Measurements from ENCODE around the gene PLBD2.

PLBD2 gene, protein sequence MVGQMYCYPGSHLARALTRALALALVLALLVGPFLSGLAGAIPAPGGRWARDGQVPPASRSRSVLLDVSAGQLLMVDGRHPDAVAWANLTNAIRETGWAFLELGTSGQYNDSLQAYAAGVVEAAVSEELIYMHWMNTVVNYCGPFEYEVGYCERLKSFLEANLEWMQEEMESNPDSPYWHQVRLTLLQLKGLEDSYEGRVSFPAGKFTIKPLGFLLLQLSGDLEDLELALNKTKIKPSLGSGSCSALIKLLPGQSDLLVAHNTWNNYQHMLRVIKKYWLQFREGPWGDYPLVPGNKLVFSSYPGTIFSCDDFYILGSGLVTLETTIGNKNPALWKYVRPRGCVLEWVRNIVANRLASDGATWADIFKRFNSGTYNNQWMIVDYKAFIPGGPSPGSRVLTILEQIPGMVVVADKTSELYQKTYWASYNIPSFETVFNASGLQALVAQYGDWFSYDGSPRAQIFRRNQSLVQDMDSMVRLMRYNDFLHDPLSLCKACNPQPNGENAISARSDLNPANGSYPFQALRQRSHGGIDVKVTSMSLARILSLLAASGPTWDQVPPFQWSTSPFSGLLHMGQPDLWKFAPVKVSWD

DNA sequence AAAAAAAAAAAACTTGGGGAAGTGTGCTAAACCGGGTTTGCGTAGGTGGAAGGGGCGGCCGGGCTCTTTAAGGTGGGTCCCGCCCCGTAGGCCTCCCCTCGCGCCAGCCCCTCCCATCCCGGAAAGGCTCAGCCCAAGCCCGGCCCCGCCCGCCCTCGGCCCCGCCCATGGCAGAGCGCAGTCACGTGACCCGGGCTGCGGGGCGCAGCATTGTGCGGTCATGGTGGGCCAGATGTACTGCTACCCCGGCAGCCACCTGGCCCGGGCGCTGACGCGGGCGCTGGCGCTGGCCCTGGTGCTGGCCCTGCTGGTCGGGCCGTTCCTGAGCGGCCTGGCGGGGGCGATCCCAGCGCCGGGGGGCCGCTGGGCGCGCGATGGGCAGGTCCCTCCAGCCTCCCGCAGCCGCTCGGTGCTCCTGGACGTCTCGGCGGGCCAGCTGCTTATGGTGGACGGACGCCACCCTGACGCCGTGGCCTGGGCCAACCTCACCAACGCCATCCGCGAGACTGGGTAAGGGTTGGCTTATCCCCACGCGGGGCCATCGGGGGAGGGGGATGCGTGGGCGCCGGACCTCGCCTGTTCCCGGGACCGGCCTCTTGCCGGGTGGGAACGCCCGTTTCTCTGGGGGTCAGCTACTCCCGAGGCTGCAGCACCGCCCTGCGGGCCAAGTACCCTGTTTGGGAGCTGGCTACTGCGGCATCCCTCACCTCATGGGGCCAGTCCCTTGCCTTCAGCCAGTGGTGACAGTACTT is at the start of gene PLBD2:
Gene PLBD2 (plus strand): TSS at position 207 of the 752 bp plus-strand sequence. CDS start 14 bp downstream, at position 221.
- DNase-seq: peak; percentile 94

DNA sequence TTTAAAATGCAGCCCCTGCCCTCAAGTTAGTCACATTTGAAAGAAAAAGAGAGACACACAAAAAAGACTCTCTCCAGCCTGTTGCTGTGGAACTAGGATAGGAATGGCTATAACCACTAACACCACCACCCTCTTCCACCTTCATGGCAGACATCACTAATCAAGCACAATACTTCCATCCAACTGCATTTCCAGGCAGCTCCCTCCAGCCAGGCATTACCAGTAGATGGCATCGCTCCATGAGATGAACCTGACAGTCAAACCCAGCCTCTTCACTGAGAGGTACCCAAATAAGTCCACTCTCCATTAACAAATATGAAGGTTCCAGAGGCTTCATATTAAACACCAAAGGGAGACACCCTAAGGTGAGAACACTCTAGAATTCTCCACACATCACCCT is 47.9 kb upstream of the PLBD2 start:
- DNase-seq: no peak

DNA sequence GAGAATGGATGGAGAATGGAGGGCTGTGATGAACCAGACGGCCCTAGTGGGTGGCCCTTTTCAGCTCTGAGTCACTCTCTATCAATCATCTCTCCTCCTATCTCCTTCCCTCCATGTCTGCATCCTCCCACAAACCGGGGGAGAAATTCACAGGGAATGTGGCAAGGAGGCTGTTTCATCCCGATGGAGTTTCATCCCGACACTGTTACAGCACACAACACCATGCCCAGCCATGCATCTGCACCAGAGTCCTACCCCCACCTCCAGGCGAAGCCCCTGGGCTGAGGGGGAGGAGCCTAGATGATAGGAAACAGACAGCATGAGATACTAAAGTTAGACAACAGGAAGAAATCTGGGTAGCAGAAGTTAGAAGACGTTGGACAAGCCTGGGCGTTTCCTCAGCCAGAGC is 44.3 kb upstream of the PLBD2 start:
- no peak for DNase-seq

DNA sequence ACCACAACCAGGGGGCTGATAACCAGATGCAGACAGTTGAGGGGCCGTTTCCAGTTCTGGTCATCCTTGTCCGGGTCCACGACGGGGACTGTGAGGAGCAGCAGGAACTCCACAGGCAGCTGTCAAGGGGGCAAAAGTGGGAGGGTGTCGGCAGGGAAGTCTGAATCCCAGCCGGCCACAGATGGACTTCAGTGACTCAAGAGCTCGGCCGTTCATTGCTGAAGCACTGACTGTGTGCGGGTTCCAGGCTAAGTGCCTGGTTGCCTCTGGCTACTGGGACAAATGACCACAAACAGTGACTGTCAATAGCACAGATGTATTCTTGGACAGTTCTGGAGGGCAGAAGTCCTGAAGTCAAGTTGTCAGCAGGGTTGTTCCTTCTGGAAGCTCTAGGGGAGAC is 43.0 kb upstream of the PLBD2 start:
- no peak for DNase-seq

DNA sequence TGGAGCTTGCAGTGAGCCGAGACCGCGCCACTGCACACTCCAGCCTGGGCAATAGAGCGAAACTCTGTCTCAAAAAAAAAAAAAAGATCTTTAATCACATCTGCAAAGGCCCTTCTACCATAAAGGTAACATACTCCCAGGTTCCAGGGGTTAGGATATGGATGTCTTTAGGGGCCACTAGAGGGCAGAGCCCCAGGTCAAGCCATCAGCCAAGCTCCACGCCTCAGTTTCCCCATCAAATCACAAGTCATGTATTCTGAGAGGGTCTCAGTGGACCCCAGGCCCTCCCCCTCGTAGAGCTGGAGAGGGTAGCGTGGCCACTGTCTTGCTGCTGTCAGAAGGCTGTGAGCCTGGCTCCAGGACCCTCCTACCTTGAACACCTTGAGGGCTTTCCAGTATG is 42.2 kb upstream of the PLBD2 start:
- DNase-seq: no peak

DNA sequence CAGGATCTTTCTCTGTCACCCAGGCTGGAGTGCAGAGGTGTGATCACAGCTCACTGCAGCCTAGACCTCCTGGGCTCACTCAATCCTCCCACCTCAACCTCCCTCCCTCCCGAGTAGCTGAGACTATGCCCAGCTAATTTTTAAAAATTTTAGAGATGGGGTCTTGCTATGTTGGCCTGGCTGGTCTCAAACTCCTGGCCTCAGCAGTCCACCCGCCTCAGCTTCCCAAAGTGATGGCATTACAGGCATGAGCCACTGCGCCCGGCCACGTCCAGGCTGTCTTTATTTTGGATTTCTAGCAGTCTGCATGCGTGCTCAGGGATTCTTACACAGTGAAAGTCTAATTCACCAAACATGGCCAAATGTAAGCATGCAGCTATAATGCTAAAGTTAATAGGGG is 41.3 kb upstream of the PLBD2 start:
- DNase-seq: no peak

DNA sequence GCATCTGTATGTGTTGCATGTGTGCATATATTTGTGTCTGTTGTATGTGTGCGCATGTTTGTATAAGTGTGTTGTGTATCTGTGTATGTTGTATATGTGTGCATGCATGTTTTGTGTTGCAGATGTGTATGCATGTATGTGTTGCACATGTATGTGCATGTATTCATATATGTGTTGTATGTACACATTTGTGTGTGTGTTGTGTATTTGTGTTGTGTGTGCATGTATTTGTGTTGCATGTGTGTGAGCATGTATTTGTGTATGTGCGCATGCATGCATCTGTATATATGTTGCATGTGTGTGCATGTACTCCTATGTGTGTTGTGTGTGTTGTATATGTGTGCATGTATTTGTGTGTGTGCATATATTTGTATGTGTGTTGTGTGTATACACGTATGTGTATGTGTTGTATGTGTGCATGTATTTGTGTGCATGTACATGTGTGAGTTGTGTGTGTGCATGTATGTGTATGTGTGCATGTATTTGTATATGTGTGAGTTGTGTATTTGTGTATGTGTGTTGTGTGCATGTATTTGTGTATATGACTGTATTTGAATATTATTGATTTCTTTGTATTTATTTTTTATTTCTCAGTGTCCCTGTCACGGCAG is 40.2 kb upstream of the PLBD2 start:
- no peak for DNase-seq

DNA sequence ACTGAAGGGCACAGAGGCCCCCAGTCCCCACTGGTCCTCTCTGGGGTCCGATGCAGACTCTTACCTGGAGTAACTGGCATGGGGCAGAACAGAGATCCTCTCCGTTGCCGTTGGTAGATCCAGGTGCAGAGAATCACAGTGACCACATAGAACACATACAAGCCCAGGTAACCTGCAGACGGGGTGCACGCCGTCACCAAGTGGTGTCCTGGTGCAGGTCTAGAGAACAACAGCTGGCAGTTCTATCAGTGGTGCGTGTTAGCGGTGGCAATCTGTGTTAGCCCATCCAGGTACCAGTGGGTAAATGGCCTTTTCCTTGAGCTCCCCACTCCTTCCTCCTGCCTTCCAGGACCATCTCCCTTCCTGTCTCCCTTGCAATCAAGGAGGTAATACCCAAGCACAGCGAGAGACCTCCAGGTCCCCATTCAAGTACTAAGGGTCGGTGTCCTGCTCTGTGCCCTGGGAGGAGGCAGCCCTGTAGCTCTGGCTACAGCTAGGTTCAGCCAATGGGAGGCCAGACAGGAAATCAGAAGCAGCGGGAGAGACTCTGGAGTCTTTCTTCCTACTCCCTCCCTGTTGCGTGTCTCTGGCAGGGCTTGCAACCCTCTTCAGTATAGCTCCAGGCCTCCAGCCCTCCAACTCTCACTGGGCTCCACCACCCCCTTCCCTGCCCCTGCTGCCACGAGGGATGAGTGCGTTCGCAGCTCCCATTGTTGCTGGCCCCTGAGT is 39.3 kb upstream of the PLBD2 start:
- no peak for DNase-seq

DNA sequence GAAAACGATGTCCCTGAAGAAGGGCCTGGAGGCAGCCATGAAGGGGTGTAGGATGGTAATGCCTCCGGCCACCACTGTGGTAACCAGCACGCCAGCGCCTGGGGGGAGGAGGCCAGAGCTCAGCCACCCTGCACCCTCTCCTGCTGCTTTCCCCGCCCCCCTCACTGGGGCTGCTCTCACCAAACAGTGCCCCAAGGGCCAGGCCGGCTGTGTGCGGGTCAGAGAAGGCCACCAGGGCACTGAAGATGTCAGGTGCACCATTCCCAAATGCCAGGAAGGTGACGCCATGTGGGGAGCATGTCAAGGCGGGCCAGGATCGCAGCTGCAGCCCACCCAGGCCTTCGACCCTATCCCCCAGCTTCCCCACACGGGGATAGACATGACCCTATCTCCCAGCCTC is 38.0 kb upstream of the PLBD2 start:
- no peak for DNase-seq

DNA sequence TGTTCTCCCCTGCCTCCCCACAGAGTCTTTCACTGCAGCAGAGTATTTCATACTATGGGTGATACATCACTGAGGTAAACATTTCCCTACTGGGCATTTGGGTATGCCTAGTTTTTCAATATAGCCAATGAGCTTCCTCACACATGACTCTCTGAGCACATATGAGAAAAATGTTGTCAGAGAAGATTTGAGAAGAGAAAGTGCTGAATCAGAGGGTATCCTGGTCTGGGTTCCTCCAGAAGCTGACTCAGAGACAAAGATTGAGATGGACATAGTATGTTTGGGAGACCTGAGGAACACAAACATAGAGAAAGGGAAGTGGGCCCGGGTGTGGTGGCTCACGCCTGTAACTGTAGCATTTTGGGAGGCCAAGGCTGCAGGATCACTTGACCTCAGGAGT is 36.0 kb upstream of the PLBD2 start:
- no peak for DNase-seq

DNA sequence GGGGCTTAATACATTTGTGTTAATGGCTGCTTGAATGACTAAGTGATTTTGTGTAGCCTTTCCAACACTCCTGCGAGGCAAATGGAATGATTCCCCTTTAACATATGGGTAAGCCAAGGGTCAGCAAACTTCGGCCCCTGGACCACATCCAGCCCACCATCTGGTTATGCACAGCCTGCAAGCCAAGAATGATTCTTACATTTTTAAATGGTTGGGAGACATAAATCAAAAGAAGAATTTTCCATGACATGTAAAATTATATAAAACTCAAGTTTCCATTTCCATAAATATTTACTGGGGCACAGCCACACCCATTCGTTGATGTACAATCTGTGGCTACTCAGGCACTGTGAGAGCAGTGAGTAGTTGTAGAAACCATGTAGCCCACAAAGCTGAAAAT is 32.5 kb upstream of the PLBD2 start:
- DNase-seq: no peak

DNA sequence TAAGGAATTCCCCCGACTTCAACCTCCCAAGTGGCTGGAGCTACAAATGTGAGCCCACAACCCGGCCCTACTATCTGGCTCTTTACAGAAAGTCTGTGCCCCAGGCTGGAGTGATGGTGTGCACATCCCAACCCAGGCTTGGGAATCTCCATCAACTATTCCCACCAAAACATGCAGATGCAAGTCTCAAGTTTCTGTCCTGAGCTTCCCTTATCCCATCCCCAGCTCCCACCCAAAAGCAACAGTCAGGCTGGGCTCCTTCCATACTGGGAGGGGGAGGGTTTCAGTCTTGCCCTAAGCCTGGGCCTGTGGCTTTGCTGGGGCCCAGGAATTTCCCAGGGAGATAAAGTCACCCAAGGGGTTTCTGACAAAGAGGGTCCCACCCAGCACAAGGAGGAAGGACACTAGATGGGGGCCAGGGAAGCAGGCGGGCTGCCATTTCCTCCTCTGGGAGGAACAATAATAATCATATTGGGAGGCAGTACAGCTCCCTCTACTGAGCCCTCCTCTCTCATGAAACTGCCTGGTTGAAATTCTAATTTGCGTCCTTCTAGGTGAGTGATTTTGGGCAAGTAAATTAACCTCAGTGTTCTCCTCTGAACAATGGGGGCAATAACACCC is 31.5 kb upstream of the PLBD2 start:
- no peak for DNase-seq

DNA sequence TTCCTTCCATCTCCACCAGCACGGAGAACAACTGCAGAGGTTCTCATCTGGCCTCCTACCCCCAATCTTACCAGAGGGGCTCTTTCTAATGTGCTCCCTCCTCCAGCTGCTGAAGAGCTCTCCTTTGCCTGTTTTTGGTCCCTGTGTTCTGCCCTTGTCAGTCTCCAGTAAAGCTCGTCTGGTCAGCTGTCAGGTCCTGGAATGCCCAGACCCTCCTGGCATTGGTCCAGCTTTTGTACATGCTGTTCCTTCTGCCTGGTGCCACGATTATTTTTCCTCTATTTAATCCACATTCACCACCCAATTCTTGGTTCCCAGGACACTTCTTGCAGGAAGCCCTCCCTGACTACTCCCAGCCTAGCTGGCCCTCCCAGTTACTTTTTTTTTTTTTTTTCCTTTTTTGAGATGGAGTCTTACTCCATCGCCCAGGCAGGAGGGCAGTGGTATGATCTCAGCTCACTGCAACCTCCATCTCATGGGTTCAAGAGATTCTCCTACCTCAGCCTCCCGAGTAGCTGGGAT is 30.0 kb upstream of the PLBD2 start:
- DNase-seq: no peak

DNA sequence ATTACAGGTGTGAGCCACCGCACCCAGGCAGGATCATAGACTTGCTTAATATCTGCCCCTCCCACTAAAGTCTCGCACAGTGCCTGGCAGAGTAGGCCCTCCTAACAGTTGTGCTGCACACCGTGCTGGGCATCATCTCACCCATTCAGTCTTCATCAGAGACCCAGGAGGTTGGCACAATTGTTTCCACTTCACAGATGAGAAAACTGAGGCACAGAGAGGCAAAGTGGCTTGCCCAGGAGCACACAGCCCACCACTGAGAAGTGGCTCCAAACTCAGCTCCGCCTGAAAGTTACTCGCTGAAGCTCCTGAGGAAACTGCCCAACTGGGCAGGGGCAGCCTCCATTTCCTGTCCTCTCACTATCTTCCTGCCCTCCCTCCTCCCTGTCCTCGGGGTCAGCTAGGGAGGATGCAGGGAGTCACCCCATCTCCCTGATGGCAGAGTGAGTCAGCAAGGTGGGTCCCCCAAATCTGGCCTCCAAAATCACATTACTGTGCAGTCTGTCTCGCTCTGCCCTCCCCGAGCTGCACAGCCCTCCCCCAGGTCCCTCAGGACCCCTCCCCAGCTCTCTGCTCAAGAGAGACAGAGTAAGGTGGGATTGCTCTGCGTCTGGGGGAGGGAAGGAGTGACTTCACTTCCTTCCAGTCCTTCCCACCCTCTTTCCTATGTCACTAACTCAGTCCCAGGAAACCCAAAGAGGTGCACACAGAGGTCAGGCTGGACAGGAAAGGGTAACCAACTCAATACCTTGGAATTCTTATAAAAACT is 29.2 kb upstream of the PLBD2 start:
- no peak for DNase-seq

DNA sequence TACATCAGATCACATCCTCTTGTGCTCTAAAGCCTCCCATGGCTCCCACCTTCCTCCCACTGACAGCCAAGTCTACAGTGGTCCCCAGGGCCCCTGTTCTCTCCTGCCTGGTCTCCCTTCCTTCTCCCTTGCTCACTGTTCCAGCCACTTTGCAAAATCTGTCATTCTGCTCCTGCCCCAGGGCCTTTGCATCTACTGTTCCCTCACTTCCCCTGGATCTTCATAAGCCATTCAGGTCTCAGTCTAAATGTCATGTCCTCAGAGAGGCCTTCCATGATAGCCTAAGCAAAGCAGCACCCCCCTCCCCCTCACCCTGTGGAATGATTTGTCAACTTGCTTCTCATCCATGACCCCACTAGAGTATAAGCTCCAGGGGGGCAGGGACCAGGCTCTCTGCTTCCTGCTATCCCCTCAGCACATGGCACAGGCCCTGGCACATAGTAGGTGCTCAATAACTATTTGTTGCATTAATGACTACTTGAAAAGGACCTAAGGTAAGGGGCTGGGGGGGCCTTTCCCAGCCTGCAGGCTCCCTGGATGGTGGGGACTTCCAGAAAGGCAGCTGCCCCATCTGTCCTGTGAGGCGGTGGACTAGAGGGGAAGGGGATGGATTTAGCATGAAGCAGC is 28.5 kb upstream of the PLBD2 start:
- DNase-seq: no peak

DNA sequence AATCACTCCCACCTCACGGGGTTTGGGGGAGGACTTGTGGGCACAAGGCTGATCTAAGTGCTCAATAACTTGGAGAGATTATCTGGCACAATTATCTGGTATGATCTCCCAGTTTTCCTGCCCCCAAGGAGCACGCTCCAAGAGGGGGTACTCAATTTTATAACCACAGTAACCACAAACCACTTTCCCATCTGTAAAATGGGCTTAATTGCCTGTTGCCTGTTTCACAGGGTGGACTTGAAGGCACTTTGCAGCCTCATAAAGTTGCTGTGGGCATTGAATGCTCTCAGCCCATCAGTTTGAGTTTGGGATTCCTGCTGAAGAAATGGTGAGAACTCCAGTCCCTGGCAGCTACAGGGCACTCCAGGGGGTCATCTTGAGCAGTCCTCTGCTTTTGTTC is 27.9 kb upstream of the PLBD2 start:
- no peak for DNase-seq

DNA sequence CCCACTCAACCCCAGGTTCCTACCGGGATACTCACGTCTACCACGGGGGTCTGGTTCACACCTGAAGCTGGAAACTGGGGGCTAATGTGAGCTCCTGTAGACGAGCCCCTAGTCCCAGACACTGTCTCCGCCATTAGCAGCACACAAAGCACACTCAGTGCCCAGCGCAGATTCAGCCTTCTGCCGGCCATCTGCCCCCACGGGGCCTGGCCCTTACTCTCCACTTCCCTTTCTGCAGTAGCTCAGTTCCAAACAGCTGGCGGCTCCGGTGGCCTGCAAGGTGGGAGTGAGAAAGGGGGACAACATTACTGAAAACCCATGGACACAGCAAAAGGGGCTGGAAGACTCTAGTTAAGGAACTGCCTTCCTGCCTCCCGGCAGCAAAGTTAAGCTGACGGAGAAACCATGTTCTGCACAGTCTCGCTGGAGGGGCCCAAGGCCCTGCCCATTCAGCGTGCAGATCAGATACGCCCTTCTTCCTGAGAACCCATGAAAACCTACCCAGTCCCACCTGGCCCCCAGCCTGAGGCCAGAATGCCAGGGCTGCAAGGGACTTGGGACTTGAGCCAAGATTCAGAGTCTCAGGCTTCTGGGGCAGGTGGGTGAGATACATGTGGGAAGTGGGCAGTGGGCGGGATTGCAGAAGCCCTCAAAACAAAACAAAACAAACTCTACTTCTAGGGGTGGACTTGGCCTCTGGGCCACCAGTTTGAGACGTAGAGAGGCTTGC is 25.5 kb upstream of the PLBD2 start:
- no peak for DNase-seq

DNA sequence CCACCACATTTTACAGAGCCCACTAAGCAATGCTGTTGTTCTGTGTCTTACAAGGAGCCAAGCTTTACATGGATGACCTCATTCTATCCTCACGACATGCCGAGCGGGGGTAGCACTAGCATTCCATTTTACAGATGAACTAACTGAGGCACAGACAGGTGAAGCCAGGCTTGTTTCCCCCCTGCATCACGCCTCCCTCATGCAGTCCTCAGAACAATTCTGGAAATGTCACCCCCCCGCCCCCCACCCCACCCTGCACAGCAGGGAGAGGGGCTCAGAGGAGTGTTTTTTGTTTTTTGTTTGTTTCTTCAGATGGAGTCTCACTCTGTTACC is 25.0 kb upstream of the PLBD2 start:
- no peak for DNase-seq

DNA sequence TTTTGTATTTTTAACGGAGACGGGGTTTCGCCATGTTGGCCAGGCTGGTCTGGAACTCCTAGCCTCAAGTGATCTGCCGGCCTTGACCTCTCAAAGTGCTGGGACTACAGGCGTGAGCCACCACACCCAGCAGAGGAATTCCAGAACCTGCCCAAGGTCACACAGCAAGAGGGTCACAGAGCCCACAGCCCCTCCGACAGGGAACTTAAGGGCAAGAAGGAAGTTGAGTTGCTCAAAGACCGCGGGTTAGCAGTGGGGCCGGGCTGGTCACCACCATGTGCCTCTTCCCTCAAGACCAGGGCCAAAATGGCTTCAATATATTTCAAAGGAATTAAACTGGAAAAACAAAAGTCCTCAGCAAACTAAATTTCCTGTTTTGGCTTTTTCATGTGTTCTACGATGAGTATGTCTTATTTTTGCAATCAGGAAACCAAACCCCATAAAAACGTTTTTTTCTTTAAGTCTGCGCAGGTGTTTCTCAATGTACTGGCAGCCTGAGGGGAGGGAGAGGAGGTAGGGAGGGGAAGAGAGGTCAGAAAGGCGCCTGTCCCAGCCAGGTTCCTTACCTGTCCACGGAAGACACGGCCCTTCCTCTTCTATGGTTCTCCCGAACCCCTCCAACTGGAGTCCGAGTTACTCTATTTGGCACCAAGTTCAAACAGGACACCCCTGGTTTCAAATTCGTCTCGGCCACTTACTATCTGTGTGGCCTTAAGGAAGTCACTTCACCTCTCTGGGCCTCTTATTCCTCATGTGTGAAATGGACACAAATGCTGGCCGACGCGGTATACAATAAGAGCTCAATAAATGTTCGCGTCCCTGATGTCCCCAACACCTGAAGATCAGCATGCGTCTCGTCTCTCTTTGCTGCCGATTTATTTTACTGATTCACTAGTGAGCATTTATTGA is 24.3 kb upstream of the PLBD2 start:
- DNase-seq: no peak
